HL-60/S4 treated with phorbol 12-myristate 13-acetate at 8.2 ng/mL for 4 days and 3 days (cell line): Measurements from ENCODE around the gene TEF.

Experiments
- in situ Hi-C: fragments of 300-500 bp; cut with MboI; formaldehyde crosslinking; loops from 2 replicates; pipeline ENCODE4 v1.15.0; 2022; ENCODE audit warnings: low sequenced_read_pairs

The TEF gene

DNA sequence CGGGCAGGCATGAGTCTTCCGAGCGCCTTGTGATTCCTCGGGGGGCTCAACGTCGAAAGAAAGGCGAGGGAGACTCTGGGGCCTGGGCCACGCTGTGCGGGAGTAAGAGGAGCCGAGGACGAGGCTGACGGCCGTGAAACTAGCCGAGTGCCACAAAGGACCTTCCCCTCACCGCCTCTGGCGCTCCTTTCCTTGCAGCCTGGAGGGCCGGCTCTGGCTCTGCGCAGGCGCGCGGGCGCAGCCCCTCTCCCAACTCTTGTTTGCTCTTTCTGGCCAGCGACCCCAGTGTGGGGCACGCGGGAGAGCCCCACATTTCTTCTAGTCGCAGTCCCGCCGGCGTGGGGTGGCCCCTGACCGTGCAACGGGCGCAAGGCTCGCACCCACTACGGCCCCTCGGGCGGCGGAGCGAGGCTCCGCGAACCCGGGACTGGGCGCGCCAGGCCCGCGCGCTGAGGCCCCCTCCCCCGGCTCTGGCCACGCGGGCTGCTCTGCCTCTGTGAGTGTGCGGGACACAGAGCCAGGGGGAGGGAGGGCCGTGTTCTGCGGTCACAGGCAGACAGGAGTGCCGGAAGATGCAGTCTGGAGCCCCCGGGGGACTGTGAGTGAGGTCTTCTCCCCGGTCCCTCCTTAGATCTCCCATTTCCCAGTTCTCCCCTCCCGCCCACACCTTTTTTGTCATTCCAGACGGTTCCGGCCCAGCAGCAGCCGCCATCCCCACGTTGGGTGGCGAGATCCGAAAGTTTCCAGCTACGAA is 65.9 kb downstream of the TEF start:
- in situ Hi-C loops = no loop called here

DNA sequence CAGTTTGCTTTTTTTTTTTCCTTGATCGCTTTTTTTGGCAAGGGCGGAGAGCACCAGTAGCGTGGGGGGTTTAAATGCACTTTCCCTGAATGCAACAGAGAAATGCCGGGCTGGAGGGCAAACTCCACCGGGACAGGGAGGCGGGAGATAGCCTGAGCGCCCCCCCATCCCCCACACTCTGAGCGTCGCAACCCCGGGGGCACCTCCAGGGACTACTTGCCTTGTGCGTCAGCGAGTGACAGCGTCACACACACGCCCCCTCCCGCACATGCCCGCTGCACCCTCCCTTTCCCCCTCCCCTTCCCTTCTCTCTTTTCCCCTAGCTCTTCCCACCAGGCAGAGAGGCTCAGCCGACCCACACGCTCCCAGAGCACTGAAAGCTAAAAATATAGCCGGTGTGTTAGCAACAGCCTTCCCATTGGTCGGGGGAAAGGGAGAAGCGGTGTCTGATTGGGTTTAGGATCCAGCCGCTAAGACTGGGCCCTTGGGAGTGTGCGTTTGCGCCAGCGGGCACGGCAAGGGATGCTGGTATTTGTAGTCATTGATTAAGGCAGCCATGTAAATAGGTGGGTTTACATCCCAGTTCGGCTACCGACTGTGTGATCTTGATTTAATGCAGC is 66.6 kb downstream of the TEF start:
- in situ Hi-C loops = no loop called here
